HG02588 (cell line): ENCODE results near the gene SLC6A6.

Experiments
- ATAC-seq: cut with Tn5 transposase; IDR thresholded peaks from one replicate; pipeline ENCODE4 v1.9.1; 2021; ENCODE audit warnings: mild to moderate bottlenecking, moderate library complexity; ENCODE audit not compliant: unreplicated experiment

The SLC6A6 gene

GRCh38 chr3:14535616-14536015 lies 133.2 kb downstream of the SLC6A6 start:
- ATAC-seq, result no peak

- ATAC-seq, result no peak
Observed at GRCh38 chr3:14536055-14536815, 133.8 kb downstream of the SLC6A6 start.

DNA sequence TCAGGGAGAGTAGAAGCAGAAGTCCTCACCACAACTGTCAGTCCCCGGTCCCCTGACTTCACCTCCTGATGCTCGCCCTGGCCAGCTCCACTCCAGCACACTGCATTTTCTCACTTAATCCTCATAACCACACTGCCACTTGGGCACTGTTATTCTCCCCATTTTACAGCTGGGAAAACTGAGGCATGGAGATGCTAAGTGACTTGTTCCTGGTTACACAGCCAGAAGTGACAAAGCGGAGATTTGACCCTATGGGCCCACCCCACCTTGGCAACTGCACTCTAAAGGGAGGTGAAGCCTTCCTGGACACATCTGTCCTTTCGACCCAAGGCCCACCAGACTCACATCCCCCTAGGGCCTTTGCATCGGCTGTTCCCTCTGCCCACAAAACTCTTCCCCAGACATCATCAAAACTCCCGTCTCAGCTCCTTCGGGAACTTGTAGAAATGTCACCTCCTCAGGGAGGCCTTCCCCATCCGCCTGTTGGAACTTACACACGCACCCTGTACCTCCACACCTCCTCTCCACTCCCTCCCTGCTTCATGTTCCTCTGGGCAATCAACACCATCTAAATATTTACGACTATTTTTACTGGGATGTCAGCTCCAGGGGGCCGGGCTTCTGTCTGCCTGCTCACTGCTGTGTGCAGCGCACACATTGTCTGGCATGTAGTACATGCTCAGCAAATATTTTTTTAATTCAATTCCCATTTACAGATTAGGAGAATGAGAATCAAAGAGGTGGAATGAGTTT lies 134.6 kb downstream of the SLC6A6 start:
- no peak for ATAC-seq

DNA sequence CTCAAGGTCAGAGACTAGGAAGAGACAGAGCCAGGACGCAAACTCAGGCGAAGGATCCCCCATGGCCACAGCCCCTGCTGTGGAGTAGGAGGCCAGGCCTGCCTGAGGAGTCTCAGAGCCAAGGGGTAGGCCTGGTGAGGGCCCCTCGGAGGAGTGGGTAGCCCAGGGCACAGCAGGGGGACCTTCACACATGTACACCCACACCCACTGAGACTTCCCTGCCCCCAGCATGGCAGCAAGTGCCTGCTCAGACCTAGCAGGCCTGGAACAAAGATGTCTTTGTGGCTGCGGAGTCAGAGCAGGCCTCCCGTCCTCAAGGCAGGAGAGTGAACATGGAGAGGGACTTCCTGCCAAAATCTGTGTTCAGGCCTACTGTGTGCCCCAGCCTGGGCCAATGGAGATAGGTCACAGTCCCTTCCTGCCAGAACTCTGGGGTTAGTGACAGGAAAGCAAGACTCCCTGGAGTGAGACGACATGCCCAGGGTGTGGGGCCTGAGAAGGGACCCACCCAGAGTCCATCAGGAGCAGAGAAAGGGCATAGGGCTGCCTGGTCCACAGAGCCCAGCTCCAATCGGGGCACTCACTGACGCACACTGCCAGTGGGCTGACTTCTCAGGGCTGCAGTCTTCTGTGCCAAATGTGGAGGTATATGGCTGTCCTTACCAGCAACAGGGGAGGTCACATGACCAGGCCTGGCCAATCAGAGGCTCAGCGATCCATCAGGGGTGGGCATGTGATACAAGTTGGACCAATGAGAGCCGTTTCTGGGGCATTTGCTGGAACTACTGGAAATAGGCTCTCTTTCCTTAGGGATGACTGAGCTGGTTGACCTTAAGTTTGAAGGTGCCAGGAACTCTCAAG lies 135.4 kb downstream of the SLC6A6 start:
- no peak for ATAC-seq

DNA sequence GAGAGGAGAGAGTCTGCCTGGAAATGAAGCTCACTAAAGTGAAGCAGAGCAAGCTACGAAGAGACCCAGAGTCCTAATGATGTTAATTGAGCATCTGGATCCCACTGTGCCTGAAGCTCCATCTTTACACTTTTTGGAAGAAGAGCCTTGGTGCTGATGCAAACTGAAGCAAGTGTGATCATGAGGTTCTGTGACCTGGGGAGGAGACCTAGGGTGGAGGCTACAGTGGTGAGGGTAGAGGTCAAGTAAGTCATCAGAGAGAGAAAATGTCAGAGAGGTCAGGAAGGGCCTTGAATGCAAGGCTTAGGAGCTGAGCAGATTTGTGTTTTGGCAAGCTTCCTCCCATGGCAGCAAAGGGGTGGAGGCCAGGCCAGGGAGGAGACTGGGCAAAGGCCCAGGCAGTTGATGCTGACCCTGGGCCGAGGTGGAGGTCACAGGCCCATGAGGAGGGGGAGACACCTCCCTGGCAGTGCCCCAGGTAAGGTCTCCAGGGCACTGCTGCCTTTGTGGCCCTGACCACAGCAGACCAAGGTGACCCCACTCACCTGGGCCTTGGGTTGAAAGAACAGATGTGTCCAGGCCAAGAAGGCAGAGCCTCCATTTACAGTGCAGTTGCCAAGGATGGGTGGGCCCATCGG lies 136.2 kb downstream of the SLC6A6 start:
- no peak for ATAC-seq
